IPS-18a (cell line): ENCODE results near the gene DMD.

Experiments used
- H3K27ac ChIP-seq: one replicate; pipeline ENCODE4 v1.5.1; 2013; ENCODE audit warnings: low read length
- H3K27me3 ChIP-seq: one replicate; pipeline ENCODE4 v1.6.1; 2013; ENCODE audit warnings: mild to moderate bottlenecking, low read length; ENCODE audit not compliant: control insufficient read depth, insufficient read depth
- H3K36me3 ChIP-seq: one replicate; pipeline ENCODE4 v1.6.1; 2013; ENCODE audit warnings: low read depth, low read length; ENCODE audit not compliant: control insufficient read depth
- H3K4me1 ChIP-seq: one replicate; pipeline ENCODE4 v1.6.1; 2013; ENCODE audit warnings: low read depth, low read length; ENCODE audit not compliant: control insufficient read depth
- H3K4me3 ChIP-seq: one replicate; pipeline ENCODE4 v1.5.1; 2013; ENCODE audit warnings: low read length
- H3K9ac ChIP-seq: one replicate; pipeline ENCODE4 v1.6.1; 2013; ENCODE audit warnings: mild to moderate bottlenecking, low read length, moderate library complexity
- H3K9me3 ChIP-seq: one replicate; pipeline ENCODE4 v1.6.1; 2013; ENCODE audit warnings: low read depth, low read length; ENCODE audit not compliant: control insufficient read depth

The DMD gene

GRCh38 chrX:32137525-32137924, 1073.8 kb downstream of the DMD start:
- Histone ChIP-seq H3K36me3 (no peaks in the 10 kb centered on the region), H3K27me3 (no peaks in the 10 kb centered on the region), H3K4me1 (no peaks in the 10 kb centered on the region), H3K9ac (no peak overlapping the region), H3K9me3 (peaks cover 15% of the 10 kb centered on the region), H3K4me3 (no peak overlapping the region), H3K27ac (no peak overlapping the region)

GRCh38 chrX:32126997-32127396, 1084.4 kb downstream of the DMD start:
- H3K4me3 ChIP-seq: no peak overlapping the region
- no peak overlapping the region for H3K27ac ChIP-seq
- peaks cover 26% of the 10 kb centered on the region for H3K9me3 ChIP-seq
- H3K4me1 ChIP-seq: no peaks in the 10 kb centered on the region
- H3K9ac ChIP-seq: no peak overlapping the region
- no peaks in the 10 kb centered on the region for H3K27me3 ChIP-seq
- H3K36me3 ChIP-seq: no peaks in the 10 kb centered on the region

DNA sequence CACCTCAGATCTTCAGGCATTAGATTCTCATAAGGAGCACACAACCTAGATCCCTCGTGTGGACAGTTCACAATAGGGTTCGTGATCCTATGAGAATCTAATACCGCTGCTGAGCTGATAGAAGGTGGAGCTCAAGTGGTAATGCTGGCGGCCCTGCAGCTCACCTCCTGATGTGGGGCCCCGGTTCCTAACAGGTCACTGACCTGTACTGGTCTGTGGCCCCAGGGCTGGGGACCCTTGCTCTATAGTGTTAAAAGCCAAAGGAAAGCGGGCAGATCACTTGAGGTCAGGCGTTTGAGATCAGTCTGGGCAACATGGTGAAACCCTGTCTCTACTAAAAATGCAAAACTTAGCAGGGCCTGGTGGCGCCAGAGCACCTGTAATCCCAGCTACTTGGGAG, 1092.5 kb downstream of the DMD start:
- Histone ChIP-seq H3K36me3 (no peaks in the 10 kb centered on the region), H3K4me1 (no peaks in the 10 kb centered on the region), H3K4me3 (no peak overlapping the region), H3K9me3 (peaks cover 21% of the 10 kb centered on the region), H3K27me3 (no peaks in the 10 kb centered on the region), H3K27ac (no peak overlapping the region), H3K9ac (no peak overlapping the region)

DNA sequence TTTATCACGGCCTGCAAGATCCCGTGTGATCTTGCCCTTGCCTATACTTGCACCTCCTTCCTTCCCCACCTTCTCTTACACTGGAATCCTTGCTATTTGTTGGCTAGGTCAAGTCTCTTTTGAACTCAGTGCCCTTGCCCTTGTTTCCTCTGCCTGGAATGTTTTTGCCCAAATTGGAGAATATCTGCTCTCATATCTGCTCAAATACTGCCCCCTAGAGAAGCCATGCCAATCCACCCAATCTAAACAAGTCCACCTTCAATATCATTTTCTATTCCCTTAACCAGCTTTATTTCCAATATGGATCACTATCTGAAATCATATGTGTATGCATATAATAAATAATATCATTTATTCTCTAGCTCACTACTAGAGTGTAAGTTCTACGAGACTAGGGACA, 1095.3 kb downstream of the DMD start:
- H3K9me3 ChIP-seq: peaks cover 22% of the 10 kb centered on the region
- no peak overlapping the region for H3K27ac ChIP-seq
- H3K36me3 ChIP-seq: no peaks in the 10 kb centered on the region
- H3K4me3 ChIP-seq: no peak overlapping the region
- no peaks in the 10 kb centered on the region for H3K27me3 ChIP-seq
- H3K4me1 ChIP-seq: no peaks in the 10 kb centered on the region
- no peak overlapping the region for H3K9ac ChIP-seq

DNA sequence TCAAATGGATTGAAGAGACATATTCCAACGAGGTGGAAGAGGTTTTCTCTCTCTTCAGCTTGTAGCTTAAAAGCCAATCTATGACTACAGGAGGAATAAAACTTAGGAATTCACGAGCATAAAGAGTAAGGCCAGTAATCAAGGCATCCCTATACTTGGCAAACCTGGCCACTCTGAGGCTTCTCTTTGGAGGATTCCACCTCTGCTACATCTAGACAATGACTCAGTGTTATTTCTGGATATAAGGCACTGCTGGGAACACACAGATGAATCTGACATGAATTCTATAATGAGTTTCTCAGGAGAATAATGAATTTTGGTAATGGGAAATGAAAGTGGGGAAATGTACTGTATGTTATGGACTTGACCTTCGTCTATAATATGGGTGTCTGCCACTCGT, 1123.7 kb downstream of the DMD start:
- Histone ChIP-seq H3K9me3 (peaks cover 11% of the 10 kb centered on the region), H3K27ac (no peak overlapping the region), H3K36me3 (no peaks in the 10 kb centered on the region), H3K4me1 (no peaks in the 10 kb centered on the region), H3K27me3 (no peaks in the 10 kb centered on the region), H3K4me3 (no peak overlapping the region), H3K9ac (no peak overlapping the region)

DNA sequence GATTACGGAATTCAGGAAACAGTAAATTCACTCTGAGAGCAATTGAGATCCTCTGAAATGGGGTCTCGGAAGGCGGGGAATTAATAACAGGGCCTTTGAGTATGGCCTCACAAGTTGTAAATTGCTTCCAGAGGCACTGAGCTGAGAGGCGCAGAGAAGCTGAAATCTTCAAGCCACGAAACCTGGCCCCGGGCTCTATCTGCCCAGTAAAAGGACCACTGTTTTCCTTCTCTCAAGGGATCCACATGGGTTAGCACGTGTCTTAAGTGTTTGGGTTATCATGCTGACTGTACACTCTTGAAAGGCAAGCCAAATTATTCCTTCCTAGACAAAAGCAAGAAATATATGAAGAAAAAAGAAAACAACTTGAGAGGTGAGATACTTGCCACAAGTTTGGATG, 1126.6 kb downstream of the DMD start:
- Histone ChIP-seq H3K36me3 (no peaks in the 10 kb centered on the region), H3K4me1 (no peaks in the 10 kb centered on the region), H3K27me3 (no peaks in the 10 kb centered on the region), H3K4me3 (no peak overlapping the region), H3K9ac (no peak overlapping the region), H3K9me3 (peaks cover 11% of the 10 kb centered on the region), H3K27ac (no peak overlapping the region)

- Histone ChIP-seq H3K27me3 (no peaks in the 10 kb centered on the region), H3K9me3 (peaks cover 27% of the 10 kb centered on the region), H3K4me1 (no peaks in the 10 kb centered on the region), H3K9ac (no peak overlapping the region), H3K4me3 (no peak overlapping the region), H3K36me3 (no peaks in the 10 kb centered on the region), H3K27ac (no peak overlapping the region)
These were observed 1163.1 kb downstream of the DMD start for GRCh38 chrX:32048285-32048684.

GRCh38 chrX:32045149-32045548, 1166.2 kb downstream of the DMD start:
- Histone ChIP-seq H3K9ac (no peak overlapping the region), H3K4me1 (no peaks in the 10 kb centered on the region), H3K27ac (no peak overlapping the region), H3K27me3 (no peaks in the 10 kb centered on the region), H3K9me3 (peaks cover 27% of the 10 kb centered on the region), H3K36me3 (no peaks in the 10 kb centered on the region), H3K4me3 (no peak overlapping the region)

GRCh38 chrX:32041181-32041580, 1170.2 kb downstream of the DMD start:
- Histone ChIP-seq H3K4me1 (no peaks in the 10 kb centered on the region), H3K9ac (no peak overlapping the region), H3K36me3 (no peaks in the 10 kb centered on the region), H3K9me3 (peaks cover 23% of the 10 kb centered on the region), H3K27me3 (no peaks in the 10 kb centered on the region), H3K4me3 (no peak overlapping the region), H3K27ac (no peak overlapping the region)

GRCh38 chrX:32026772-32027171, 1184.6 kb downstream of the DMD start:
- Histone ChIP-seq H3K36me3 (no peaks in the 10 kb centered on the region), H3K27me3 (no peaks in the 10 kb centered on the region), H3K27ac (no peak overlapping the region), H3K4me3 (no peak overlapping the region), H3K9me3 (peaks cover 12% of the 10 kb centered on the region), H3K9ac (no peak overlapping the region), H3K4me1 (no peaks in the 10 kb centered on the region)

- Histone ChIP-seq H3K27me3 (no peaks in the 10 kb centered on the region), H3K4me3 (no peak overlapping the region), H3K27ac (no peak overlapping the region), H3K36me3 (no peaks in the 10 kb centered on the region), H3K9me3 (peaks cover 12% of the 10 kb centered on the region), H3K9ac (no peak overlapping the region), H3K4me1 (no peaks in the 10 kb centered on the region)
These were observed 1187.3 kb downstream of the DMD start for GRCh38 chrX:32024072-32024471.

DNA sequence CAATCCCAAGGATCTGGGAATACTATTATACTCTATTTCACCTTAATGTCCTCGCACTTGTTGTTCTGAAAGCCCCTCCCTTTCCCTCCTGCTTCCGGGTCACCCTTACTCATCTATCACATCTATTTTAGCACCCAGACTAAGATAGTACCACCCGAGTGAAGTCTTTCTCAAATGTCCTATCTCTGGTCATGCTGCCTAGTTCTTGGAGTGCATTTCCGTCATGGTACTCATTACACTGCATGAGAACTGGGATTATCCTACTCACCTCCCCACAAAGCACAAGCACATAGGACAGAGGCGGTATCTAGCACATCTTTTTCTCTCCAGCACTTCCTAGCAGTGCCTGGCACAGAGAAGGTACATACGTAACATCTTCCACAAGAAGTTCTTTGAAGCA, 1195.2 kb downstream of the DMD start:
- H3K27me3 ChIP-seq: no peaks in the 10 kb centered on the region
- H3K9me3 ChIP-seq: peaks cover 9% of the 10 kb centered on the region
- no peak overlapping the region for H3K9ac ChIP-seq
- H3K4me1 ChIP-seq: no peaks in the 10 kb centered on the region
- H3K36me3 ChIP-seq: no peaks in the 10 kb centered on the region
- H3K27ac ChIP-seq: no peak overlapping the region
- no peak overlapping the region for H3K4me3 ChIP-seq
